ENCODE measurements around the gene AIFM3.

Gene AIFM3

DNA sequence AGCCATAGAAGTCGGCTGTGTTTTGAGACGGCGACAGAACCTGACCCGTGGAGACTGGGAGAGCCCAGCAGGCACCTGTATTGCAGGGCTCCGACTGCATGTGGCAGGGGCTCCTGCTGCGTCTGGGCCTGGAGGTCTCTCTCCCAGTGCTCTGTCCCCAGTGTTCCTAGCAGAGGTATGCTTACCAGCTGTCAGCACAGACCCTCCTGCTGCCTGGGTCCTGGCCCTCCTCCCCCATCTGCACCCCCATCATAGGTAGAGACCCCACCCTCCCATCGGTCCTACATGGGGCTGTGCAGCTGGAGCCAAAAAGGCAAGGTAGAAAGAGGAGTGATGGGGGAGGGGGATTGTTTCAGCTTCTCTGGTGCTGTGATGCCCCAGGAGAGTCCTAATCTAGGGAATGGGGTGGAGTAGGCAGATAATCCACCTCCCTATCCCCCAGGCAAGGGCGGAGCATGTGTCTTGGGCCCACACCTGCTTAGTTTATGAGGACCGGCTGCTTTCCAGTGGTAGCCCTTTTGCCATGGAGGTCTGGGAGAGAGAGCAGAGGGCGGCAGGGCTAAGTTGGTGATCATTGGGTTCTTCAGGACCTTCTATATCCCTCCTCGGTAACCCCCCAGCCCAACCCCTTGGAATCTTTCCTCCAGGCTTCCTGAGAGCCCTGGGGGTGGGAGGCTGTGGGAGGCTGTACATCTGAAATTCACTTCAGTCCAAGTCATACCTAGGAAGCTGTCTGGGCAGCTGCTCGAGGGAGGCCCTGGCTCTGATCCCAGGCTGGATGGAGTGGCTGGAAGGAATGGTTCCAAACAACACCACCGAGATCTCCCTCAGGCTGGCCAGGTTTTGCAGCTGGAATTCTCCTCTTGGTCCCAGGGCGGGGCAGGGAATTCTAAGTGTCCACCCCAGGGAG, 60.0 kb downstream of the AIFM3 start:
- no peak for DNase-seq (ENCODE audit: low spot score)

DNA sequence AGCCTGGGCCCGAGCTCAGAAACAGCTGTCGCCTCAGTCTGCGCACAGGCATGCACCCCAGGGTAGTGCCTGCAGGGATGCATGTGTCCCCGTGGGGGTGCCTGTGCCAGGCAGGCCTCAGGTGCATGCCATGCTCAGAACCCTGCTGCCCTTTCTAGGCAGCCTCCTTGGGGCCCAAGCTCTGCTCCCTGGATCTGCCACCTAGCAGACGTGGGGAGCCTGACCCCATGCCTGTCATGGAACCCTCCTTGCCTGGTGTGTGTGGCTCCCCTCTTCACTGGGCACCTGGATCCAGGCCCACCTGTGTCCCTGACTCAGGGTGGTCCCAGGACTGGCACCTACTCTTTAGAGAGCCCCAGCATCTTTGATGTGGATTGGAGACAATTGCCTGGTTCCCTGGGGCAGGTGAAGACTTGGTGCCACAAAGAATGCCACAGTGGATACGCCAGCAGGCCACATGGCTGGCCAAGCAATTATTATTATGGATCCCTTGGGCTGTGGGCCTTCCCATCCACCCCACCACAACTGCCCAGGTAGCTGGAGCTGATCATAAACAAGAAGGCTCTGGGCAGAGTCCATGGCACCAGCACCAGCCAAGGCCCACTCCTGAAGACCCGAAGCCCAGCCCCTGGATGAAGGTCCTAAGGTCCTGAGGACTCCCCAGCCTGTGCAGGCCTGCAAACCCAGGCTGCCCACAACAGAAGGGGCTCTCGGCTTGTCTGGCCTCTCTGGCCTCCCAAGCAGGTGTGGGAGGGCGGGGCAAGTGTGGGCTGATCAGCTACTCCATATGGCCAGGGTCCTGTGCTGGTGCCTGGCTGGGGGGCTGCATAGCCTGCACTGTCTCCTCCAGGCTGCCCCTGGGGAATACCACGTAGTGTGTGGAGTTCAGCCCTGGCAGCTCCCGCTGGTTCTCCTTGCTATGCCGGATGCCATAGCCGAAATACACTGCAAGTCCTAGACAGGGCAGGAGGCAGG, 61.5 kb downstream of the AIFM3 start:
- DNase-seq (ENCODE audit: low spot score) = no peak

DNA sequence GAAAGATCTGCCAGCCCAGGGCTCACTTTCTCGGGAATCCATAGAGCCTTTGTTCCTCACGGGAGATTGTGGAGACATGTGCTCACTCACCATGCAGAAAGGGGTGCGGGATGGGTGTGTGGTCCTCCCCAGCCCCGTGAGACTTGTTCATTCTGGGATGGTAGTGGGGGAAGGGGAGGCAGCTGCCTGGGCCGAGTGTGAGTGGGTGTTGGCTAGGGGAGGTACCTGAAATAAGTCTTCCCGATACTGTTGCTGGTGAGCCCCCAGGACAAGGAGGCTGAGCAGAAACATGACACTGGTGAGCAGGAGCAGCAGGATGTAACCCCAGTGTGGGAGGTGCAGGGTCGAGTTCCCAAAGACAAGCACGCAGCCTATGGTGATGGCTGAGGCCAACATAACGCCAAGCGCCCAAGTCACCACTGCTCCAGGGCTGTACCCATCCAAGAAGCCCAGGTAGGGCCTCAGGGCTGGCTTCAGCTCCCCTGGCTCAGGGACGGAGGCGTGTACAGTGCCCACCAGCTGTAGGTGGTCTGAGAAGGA, 62.5 kb downstream of the AIFM3 start:
- DNase-seq (ENCODE audit: low spot score) = no peak

DNA sequence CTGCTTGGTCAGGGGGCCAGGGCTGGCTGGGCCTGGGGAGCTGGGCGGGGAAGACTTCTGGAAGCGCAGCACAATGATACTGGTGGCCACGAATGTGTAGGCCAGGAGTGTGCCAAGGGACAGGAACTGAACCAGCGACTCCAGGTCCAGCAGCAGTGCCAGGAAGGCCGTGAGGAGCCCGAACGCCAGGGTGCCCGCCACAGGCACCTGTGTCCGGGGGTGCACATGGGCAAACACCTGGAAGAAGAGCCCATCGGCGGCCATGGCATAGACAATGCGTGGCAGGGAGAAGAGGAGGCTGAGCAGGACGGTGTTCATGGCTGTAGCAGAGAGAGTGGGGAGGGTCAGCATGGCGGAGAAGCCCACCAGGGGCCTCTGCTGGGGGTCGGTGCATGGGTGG, 63.0 kb downstream of the AIFM3 start:
- DNase-seq (ENCODE audit: low spot score) = no peak

Data from left forelimb (tissue), 1 donor.